IMR-90 (cell line): ENCODE results near the gene PLCL1. TPM values are rescaled to one million over a fixed set of nuclear protein-coding genes. Genes with fewer than 3 reads are reported as not detected.

ENCODE experiments used
- ATAC-seq: fragments of 200-7000 bp; cut with Tn5 transposase; 2 replicates; pipeline ENCODE4 v1.9.1; 2020; ENCODE audit warnings: low read depth, mild to moderate bottlenecking, moderate library complexity
- BruUV-seq: library from RNA; stranded (reverse); fragments of 400-500 nt; replicated peaks from 2 replicates; lab custom pipeline; 2021; lab: Mats Ljungman, UMichigan
- CTCF ChIA-PET: fragments of 300-600 bp; formaldehyde crosslinking; extraction: SDS; loops from one replicate; lab custom pipeline; 2021; ENCODE audit warnings: antibody characterized with exemption; lab: Yijun Ruan, JAX
- POLR2A ChIA-PET: fragments of 300-600 bp; sonication (Branson Sonifier 250); formaldehyde crosslinking; loops from one replicate; lab custom pipeline; 2022; ENCODE audit warnings: antibody characterized with exemption; ENCODE audit not compliant: unreplicated experiment; lab: Charles Lee
- DNase-seq: peaks from one replicate; pipeline ENCODE4 v3.0.0; 2013
- H2AFZ ChIP-seq: replicated peaks from 2 replicates; pipeline ENCODE3; 2013; ENCODE audit warnings: low read length, mild to moderate bottlenecking; ENCODE audit not compliant: poor library complexity
- H2AK5ac ChIP-seq: 2 replicates; pipeline ENCODE4 v1.6.1; 2013; ENCODE audit warnings: low read depth, low read length, inconsistent platforms
- H2AK9ac ChIP-seq: replicated peaks from 2 replicates; pipeline ENCODE3; 2013; ENCODE audit warnings: mild to moderate bottlenecking, low read depth, low read length, moderate library complexity; ENCODE audit not compliant: poor library complexity
- H2BK120ac ChIP-seq: 2 replicates; pipeline ENCODE4 v1.6.1; 2013; ENCODE audit warnings: low read depth, low read length, inconsistent platforms
- H2BK15ac ChIP-seq: 3 replicates; pipeline ENCODE4 v1.6.1; 2013; ENCODE audit warnings: low read depth, low read length, inconsistent platforms
- H2BK20ac ChIP-seq: 2 replicates; pipeline ENCODE4 v1.6.1; 2013; ENCODE audit warnings: low read depth, mild to moderate bottlenecking, inconsistent platforms, low read length, moderate library complexity
- H2BK5ac ChIP-seq: 2 replicates; pipeline ENCODE4 v1.6.1; 2013; ENCODE audit warnings: mild to moderate bottlenecking, low read depth, low read length, inconsistent platforms; ENCODE audit not compliant: poor library complexity, severe bottlenecking
- H3K14ac ChIP-seq: replicated peaks from 2 replicates; pipeline ENCODE4 v1.6.1; 2013; ENCODE audit warnings: low read depth, low read length, inconsistent platforms
- H3K18ac ChIP-seq: 2 replicates; pipeline ENCODE4 v1.6.1; 2013; ENCODE audit warnings: low read depth, low read length, control low read depth
- H3K23ac ChIP-seq: 2 replicates; pipeline ENCODE4 v1.6.1; 2013; ENCODE audit warnings: low read depth, low read length, inconsistent platforms
- H3K27ac ChIP-seq: 2 replicates; pipeline ENCODE4 v1.5.1; 2013; ENCODE audit warnings: mild to moderate bottlenecking, control low read depth, low read length; ENCODE audit not compliant: insufficient read depth
- H3K27me3 ChIP-seq: 2 replicates; pipeline ENCODE4 v1.6.1; 2013; ENCODE audit warnings: low read length; ENCODE audit not compliant: control insufficient read depth, insufficient read depth
- H3K36me3 ChIP-seq: 2 replicates; pipeline ENCODE4 v1.6.1; 2013; ENCODE audit warnings: low read length, mixed read lengths; ENCODE audit not compliant: control insufficient read depth, insufficient read depth
- H3K4ac ChIP-seq: 2 replicates; pipeline ENCODE4 v1.6.1; 2013; ENCODE audit warnings: low read depth, low read length, inconsistent platforms
- H3K4me1 ChIP-seq: 2 replicates; pipeline ENCODE4 v1.6.1; 2013; ENCODE audit warnings: low read length, mixed read lengths; ENCODE audit not compliant: control insufficient read depth, insufficient read depth
- H3K4me2 ChIP-seq: 2 replicates; pipeline ENCODE4 v1.6.1; 2013; ENCODE audit warnings: low read depth, mild to moderate bottlenecking, control low read depth, low read length, moderate library complexity
- H3K4me3 ChIP-seq: 2 replicates; pipeline ENCODE4 v1.5.1; 2013; ENCODE audit warnings: low read depth, mild to moderate bottlenecking, control low read depth, low read length, moderate library complexity; ENCODE audit not compliant: insufficient read depth
- H3K56ac ChIP-seq: 2 replicates; pipeline ENCODE4 v1.6.1; 2013; ENCODE audit warnings: low read length, inconsistent platforms; ENCODE audit not compliant: insufficient read depth; ENCODE audit errors: extremely low read depth
- H3K79me1 ChIP-seq, 2 experiments: 2 replicates each; pipeline ENCODE4 v1.6.1; 2013; ENCODE audit warnings: low read length in 2 of 2, inconsistent platforms in 1 of 2, low read depth in 1 of 2
- H3K9ac ChIP-seq: 2 replicates; pipeline ENCODE4 v1.6.1; 2013; ENCODE audit warnings: low read depth, low read length, control low read depth
- H3K9me1 ChIP-seq: 2 replicates; pipeline ENCODE4 v1.6.1; 2013; ENCODE audit warnings: low read length, inconsistent platforms; ENCODE audit not compliant: insufficient read depth
- H3K9me3 ChIP-seq: 2 replicates; pipeline ENCODE4 v1.6.1; 2013; ENCODE audit warnings: low read length; ENCODE audit not compliant: control insufficient read depth, insufficient read depth
- H4K20me1 ChIP-seq: 2 replicates; pipeline ENCODE4 v1.6.1; 2013; ENCODE audit warnings: low read length, inconsistent platforms; ENCODE audit not compliant: insufficient read depth
- H4K5ac ChIP-seq: 2 replicates; pipeline ENCODE4 v1.6.1; 2013; ENCODE audit warnings: mild to moderate bottlenecking, low read depth, low read length, control low read depth
- H4K8ac ChIP-seq, 2 experiments: 2 replicates each; pipeline ENCODE4 v1.6.1; 2013; ENCODE audit warnings: low read depth in 2 of 2, low read length in 2 of 2, control low read depth in 1 of 2, inconsistent platforms in 1 of 2
- H4K91ac ChIP-seq: 2 replicates; pipeline ENCODE4 v1.6.1; 2013; ENCODE audit warnings: low read depth, low read length, inconsistent platforms; ENCODE audit not compliant: insufficient read depth
- CEBPB ChIP-seq: IDR thresholded peaks from 2 replicates; pipeline ENCODE4 v1.6.1; 2012; ENCODE audit warnings: low read depth, low read length, improper control_type of control experiment
- CHD1 ChIP-seq: IDR thresholded peaks from 2 replicates; pipeline ENCODE4 v1.6.1; 2012; ENCODE audit warnings: low read depth, low read length, improper control_type of control experiment
- ELK1 ChIP-seq: fragments of 150-350 bp; IDR thresholded peaks from 2 replicates; pipeline ENCODE4 v1.6.1; 2016; ENCODE audit warnings: low read depth, mild to moderate bottlenecking, low read length, moderate library complexity, borderline replicate concordance
- FOS ChIP-seq: fragments of 150-350 bp; IDR thresholded peaks from 2 replicates; pipeline ENCODE4 v1.6.1; 2016; ENCODE audit warnings: low read depth, low read length
- MAFK ChIP-seq: IDR thresholded peaks from 2 replicates; pipeline ENCODE4 v1.6.1; 2012; ENCODE audit warnings: low read depth, low read length, improper control_type of control experiment
- MAZ ChIP-seq: IDR thresholded peaks from 2 replicates; pipeline ENCODE4 v1.6.1; 2012; ENCODE audit warnings: low read depth, mild to moderate bottlenecking, low read length, improper control_type of control experiment, moderate library complexity, borderline replicate concordance
- POLR2A ChIP-seq: IDR thresholded peaks from 2 replicates; pipeline ENCODE4 v1.6.1; 2012; ENCODE audit warnings: mild to moderate bottlenecking, low read depth, low read length
- RAD21 ChIP-seq: IDR thresholded peaks from 2 replicates; pipeline ENCODE4 v1.6.1; 2012; ENCODE audit warnings: low read length, improper control_type of control experiment
- RCOR1 ChIP-seq: IDR thresholded peaks from 2 replicates; pipeline ENCODE4 v1.6.1; 2012; ENCODE audit warnings: mild to moderate bottlenecking, low read length, improper control_type of control experiment; ENCODE audit not compliant: insufficient replicate concordance
- USF2 ChIP-seq: fragments of 150-350 bp; IDR thresholded peaks from 2 replicates; pipeline ENCODE4 v1.6.1; 2017; ENCODE audit warnings: mild to moderate bottlenecking, antibody characterized with exemption, low read length, low read depth
- whole genome bisulfite sequencing, 2 experiments: methylation state at CpG; one replicate each; pipeline versions ENCODE4 v1.1.5 to v1.1.7; 2013; ENCODE audit warnings: missing lambda C conversion rate in 2 of 2; ENCODE audit not compliant: insufficient read length in 1 of 2; ENCODE audit errors: extremely low coverage in 2 of 2; 5-methylcytosine and 5-hydroxymethylcytosine counted together
- dilution Hi-C: fragments of 300-500 bp; cut with HindIII; formaldehyde crosslinking; loops from one replicate; pipeline ENCODE4 v1.14.3; 2018; ENCODE audit warnings: low sequenced_read_pairs; ENCODE audit not compliant: unreplicated experiment
- in situ Hi-C: fragments of 300-500 bp; cut with MboI; formaldehyde crosslinking; loops from 3 replicates; pipeline ENCODE4 v1.14.3; 2019; ENCODE audit warnings: low sequenced_read_pairs, inconsistent platforms, mixed read lengths
- intact Hi-C: fragments of 100-400 bp; cut with micrococcal nuclease; formaldehyde crosslinking; loops from 2 replicates; pipeline ENCODE4 v1.10.0; 2022
- polyA plus RNA-seq, 3 experiments: library from polyadenylated mRNA; depleted of rRNA; stranded (reverse); fragments of >200 nt; gene quantifications; 2 replicates each; pipeline ENCODE4 v1.2.3, GENCODE V29; 2012; ENCODE audit warnings: low replicate concordance in 1 of 3
- total RNA-seq: library from RNA; depleted of rRNA; stranded (reverse); fragments of >200 nt; gene quantifications from 2 replicates; pipeline ENCODE4 v1.2.3, GENCODE V29; 2012

The PLCL1 gene
- total and polyA plus RNA-seq, 2 of the 4 experiments (the other 2 are of a cell fraction), result 0.14 to 0.18 TPM

- no peak overlapping the region for H2BK15ac ChIP-seq
- no peak overlapping the region for H2BK120ac ChIP-seq
- WGBS, 2 experiments, result no CpG with 5 or more reads among the region's 1 CpG
- H4K20me1 ChIP-seq, result no peaks in the 10 kb centered on the region
- DNase-seq, result no peak
- no peak overlapping the region for H2BK20ac ChIP-seq
- no peaks in the 10 kb centered on the region for H3K27me3 ChIP-seq
- dilution Hi-C loops, result no loop called here
- no peak overlapping the region for H4K8ac ChIP-seq
- H3K9me1 ChIP-seq, result no peaks in the 10 kb centered on the region
- H3K9me3 ChIP-seq, result no peaks in the 10 kb centered on the region
- no peak overlapping the region for H3K4me2 ChIP-seq
- H3K23ac ChIP-seq, result no peak overlapping the region
- no peak overlapping the region for H3K27ac ChIP-seq
- H3K4ac ChIP-seq, result no peak overlapping the region
- H3K4me1 ChIP-seq, result no peaks in the 10 kb centered on the region
- no peak overlapping the region for H3K14ac ChIP-seq
- CTCF ChIA-PET, result no interaction called here
- H2AFZ ChIP-seq, result no peak overlapping the region
- no peak overlapping the region for H2AK9ac ChIP-seq
- no peak overlapping the region for H4K5ac ChIP-seq
- no peak for ATAC-seq
- no peak overlapping the region for H2BK5ac ChIP-seq
- H3K36me3 ChIP-seq, result no peaks in the 10 kb centered on the region
- H4K91ac ChIP-seq, result no peak overlapping the region
- no TSS peak for BruUV-seq
- TF ChIP-seq MAFK (no peak), MAZ (no peak), RAD21 (no peak), POLR2A (no peak), FOS (no peak), RCOR1 (no peak), ELK1 (no peak), CEBPB (no peak), USF2 (no peak), CHD1 (no peak)
- in situ Hi-C loops, result no loop called here
- H3K56ac ChIP-seq, result no peak overlapping the region
- H3K79me1 ChIP-seq, result no peaks in the 10 kb centered on the region
- H3K18ac ChIP-seq, result no peak overlapping the region
- H2AK5ac ChIP-seq, result no peak overlapping the region
- intact Hi-C loops, result no loop called here
- no peak overlapping the region for H3K4me3 ChIP-seq
- POLR2A ChIA-PET, result no interaction called here
- H3K9ac ChIP-seq, result no peak overlapping the region
These were observed 383.4 kb downstream of the PLCL1 start for GRCh38 chr2:198187841-198188240.
